ENCODE measurements around the gene ZFP36.
A peak's percentile ranks its signal among the peaks of the same experiment; 100 is the strongest.

Gene ZFP36

DNA sequence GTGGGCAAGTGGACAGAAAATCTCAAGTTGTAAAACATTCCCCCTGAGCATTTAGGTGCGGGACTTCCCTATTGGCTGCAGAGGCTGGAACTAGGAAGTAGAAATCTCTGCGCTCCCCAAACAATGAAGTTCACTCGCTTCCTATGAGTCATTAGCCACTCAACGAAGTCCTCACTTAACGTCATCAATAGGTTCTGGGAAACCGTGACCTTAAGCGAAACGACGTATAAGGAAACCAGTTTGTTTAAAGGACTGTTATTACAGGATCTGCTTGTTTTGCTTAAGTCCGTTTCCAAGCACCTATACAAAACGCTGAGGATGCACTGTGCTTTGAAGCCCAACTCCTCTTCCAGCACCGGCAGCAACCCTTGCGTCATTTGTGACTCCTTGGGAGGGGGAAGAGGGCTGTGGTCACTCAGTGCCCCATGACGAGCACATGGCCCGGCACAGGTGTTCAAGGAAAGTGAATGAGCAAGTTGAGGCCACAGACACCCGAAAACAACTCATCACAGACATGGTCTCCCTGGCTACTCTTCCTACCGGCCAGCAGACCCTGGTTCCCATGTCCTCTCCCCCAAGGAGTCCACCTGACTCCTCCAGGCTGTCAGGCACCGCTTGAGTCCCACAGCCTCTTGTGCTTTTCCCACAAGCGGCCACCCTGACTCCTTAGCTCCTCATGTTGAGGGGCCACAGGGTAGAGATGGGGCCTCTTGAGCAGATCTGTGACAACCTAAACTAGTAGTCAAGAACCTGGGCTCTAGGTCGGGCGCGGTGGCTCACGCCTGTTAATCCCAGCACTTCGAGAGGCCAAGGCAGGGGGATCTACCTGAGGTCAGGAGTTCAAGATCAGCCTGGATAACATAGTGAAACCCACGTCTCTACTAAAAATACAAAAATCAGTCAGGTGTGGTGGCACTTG, 24.3 kb downstream of the ZFP36 start:
- no peak for TF ChIP-seq CTCF (conservative IDR thresholded peaks at IDR 0.05)
- no peak overlapping the region for H3K27ac ChIP-seq

- no peak for TF ChIP-seq CTCF (conservative IDR thresholded peaks at IDR 0.05)
- H3K27ac ChIP-seq: no peak overlapping the region
Observed at GRCh38 chr19:39432677-39433025, 26.0 kb downstream of the ZFP36 start.

DNA sequence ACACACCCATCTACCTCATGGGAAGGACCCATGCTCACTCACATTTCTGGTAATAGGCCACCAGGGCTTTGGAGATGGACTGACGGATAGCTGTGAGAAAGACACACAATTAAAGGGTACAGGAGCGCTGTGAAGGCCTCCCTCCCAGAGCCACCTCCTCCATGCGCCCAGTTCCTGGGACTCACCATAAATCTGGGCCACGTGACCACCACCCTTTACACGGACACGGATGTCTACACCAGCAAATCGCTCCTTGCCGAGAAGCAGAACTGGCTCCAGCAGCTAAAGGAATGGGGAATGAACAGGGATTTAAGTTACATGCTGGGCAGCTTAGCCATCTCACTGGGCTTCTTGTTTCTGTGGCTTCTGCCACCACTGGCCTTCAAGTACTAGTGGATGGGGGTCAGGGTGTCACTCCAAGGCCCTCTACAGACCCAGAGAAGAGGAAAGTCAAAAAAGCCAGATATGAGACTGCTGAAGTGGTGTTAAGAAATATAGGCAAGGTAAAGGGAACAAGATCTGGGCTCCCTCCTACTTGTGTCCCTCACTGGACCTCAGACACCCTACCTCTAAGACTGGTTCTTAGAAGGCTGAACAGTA, 26.9 kb downstream of the ZFP36 start:
- peak overlapping the region; percentile 95; the same call in 1 of the 2 replicates for H3K27ac ChIP-seq
- TF ChIP-seq CTCF (conservative IDR thresholded peaks at IDR 0.05): no peak

- H3K27ac ChIP-seq: peak overlapping the region; percentile 95
- no peak for TF ChIP-seq CTCF (conservative IDR thresholded peaks at IDR 0.05)
Observed at GRCh38 chr19:39434123-39435076, 27.8 kb downstream of the ZFP36 start.

- H3K27ac ChIP-seq: peak within 1 kb of the TSS; percentile 95
- no peak for TF ChIP-seq CTCF (conservative IDR thresholded peaks at IDR 0.05)
Observed at GRCh38 chr19:39435499-39436349, 29.1 kb downstream of the ZFP36 start, which contains the start of gene RPS16. Gene RPS16 (minus strand): TSS chr19:39435949. CDS start chr19:39435895, 54 bp downstream.

GRCh38 chr19:39436350-39436716, 29.7 kb downstream of the ZFP36 start:
- H3K27ac ChIP-seq: peak overlapping the region; percentile 95
- TF ChIP-seq CTCF (conservative IDR thresholded peaks at IDR 0.05): no peak

Measured in VCaP (cell line).